ENCODE results near the gene PGAP2. TPM values are rescaled to one million over a fixed set of nuclear protein-coding genes. Genes with fewer than 3 reads are reported as not detected.

PGAP2 gene
- total RNA-seq, 1 experiment from 2014 or later: 37.4 TPM

GRCh38 chr11:3838504-3838903 is 30.1 kb downstream of the PGAP2 start:
- Histone ChIP-seq H4K20me1 (ENCODE audit: control insufficient read depth, insufficient read depth, insufficient read length) (peaks cover 4% of the 10 kb centered on the region), H4K91ac (ENCODE audit: insufficient read length, low read depth, low read length) (no peak overlapping the region), H3K9me3 (ENCODE audit: control insufficient read depth, low read depth, low read length) (no peaks in the 10 kb centered on the region), H4K8ac (replicated peaks; ENCODE audit: insufficient read length, low read depth, low read length) (no peak overlapping the region), H3K23ac (ENCODE audit: insufficient read length, low read depth, low read length) (no peak overlapping the region), H3K23me2 (ENCODE audit: insufficient read length, low read depth, low read length, poor library complexity, severe bottlenecking) (peaks cover 7% of the 10 kb centered on the region), H3K4me2 (ENCODE audit: insufficient read depth, insufficient read length, low read length) (no peak overlapping the region), H3K79me2 (ENCODE audit: insufficient read depth, low read length) (peaks cover 2% of the 10 kb centered on the region; the same call in 1 of the 2 replicates), H3K18ac (ENCODE audit: insufficient read length, low read depth, low read length) (no peak overlapping the region), H2BK120ac (ENCODE audit: low read depth, low read length, poor library complexity, severe bottlenecking) (no peak overlapping the region), H2BK15ac (ENCODE audit: low read depth, low read length) (no peak overlapping the region), H3K27ac (ENCODE audit: insufficient read length, low read depth, low read length) (no peak overlapping the region), H3K27me3 (ENCODE audit: insufficient read depth, low read length) (no peaks in the 10 kb centered on the region; the same call in 1 of the 2 replicates), H2AFZ (ENCODE audit: low read length) (no peak overlapping the region), H3K56ac (ENCODE audit: insufficient read length, low read depth, low read length) (no peak overlapping the region), H2BK5ac (ENCODE audit: insufficient read length, low read length) (no peak overlapping the region), H3K4me1 (ENCODE audit: insufficient read depth, low read length) (peaks cover 19% of the 10 kb centered on the region), H2BK12ac (ENCODE audit: insufficient read length, low read depth, low read length) (no peak overlapping the region), H3T11ph (ENCODE audit: low read length) (no peak overlapping the region), H3K9ac (ENCODE audit: extremely low read depth, insufficient read length, low read length) (no peak overlapping the region), H2BK20ac (ENCODE audit: low read depth, low read length, poor library complexity, severe bottlenecking) (no peak overlapping the region), H3K79me1 (ENCODE audit: insufficient read depth, low read depth, low read length, poor library complexity, severe bottlenecking) (no peaks in the 10 kb centered on the region), H2AK5ac (ENCODE audit: insufficient read length, low read length) (no peak overlapping the region), H4K5ac (ENCODE audit: insufficient read length, low read depth, low read length) (no peak overlapping the region), H3K4ac (ENCODE audit: low read depth, low read length) (no peak overlapping the region), H3K14ac (ENCODE audit: insufficient read depth, low read length) (no peak overlapping the region)
- Mint-ChIP-seq H3K9me3 (no peaks in the 10 kb centered on the region; a peak in 1 of 5 replicates), H3K4me3 (peak overlapping the region in 1 of 2 experiments; percentile 18; a peak in 2 of 5 replicates), H3K27ac (no peak overlapping the region), H3K27me3 (ENCODE audit: low read depth) (peaks cover 16% of the 10 kb centered on the region), H3K36me3 (ENCODE audit: insufficient read depth in 1 of 3, low read depth in 3 of 3) (peaks cover 7 to 17% (median 11%) of the 10 kb centered on the region in 3 experiments; a peak in 5 of 7 replicates), H3K4me1 (peaks cover 49 to 52% of the 10 kb centered on the region in 2 experiments)
- WGBS (ENCODE audit: extremely low coverage, insufficient read length, low lambda C conversion rate): no CpG with 5 or more reads among the region's 2 CpGs
- TF ChIP-seq CTCF (conservative IDR thresholded peaks at IDR 0.05): no peak
- no peak for DNase-seq
